ENCODE data around the gene SMC1A. TPM values are rescaled to one million over a fixed set of nuclear protein-coding genes. Genes with fewer than 3 reads are reported as not detected.

Gene SMC1A
- total RNA-seq, 4 donors from 2014 or later = 32.8 to 52.0 (median 36.5) TPM

- Histone ChIP-seq H3K27ac (replicated peaks in 1 of 4) (no peak overlapping the region), H3K27me3 (no peaks in the 10 kb centered on the region), H3K36me3 (no peaks in the 10 kb centered on the region), H3K4me3 (no peak overlapping the region), H3K4me1 (peaks cover 3 to 34% (median 26%) of the 10 kb centered on the region in 4 donors), H3K9me3 (no peaks in the 10 kb centered on the region)
- 79% methylated on average over 1 of the region's 1 CpG for WGBS
- intact Hi-C loops (cut with DNase I) = no loop called here
- DNase-seq (ENCODE audit: extremely low spot score) = no peak
- TF ChIP-seq CTCF (IDR thresholded peaks at IDR 0.05) = no peak
- TF ChIP-seq EP300 (IDR thresholded peaks at IDR 0.05) = no peak
- TF ChIP-seq POLR2A (IDR thresholded peaks at IDR 0.05; ENCODE audit: low read depth) = no peak
- TF ChIP-seq POLR2AphosphoS5 (IDR thresholded peaks at IDR 0.05) = no peak
These were observed 16.4 kb upstream of the SMC1A start for GRCh38 chrX:53438832-53439230.

- DNase-seq (ENCODE audit: extremely low spot score) = no peak
- intact Hi-C loops (cut with DNase I) = no loop called here
- no peak for TF ChIP-seq EP300 (IDR thresholded peaks at IDR 0.05)
- no peak for TF ChIP-seq POLR2A (IDR thresholded peaks at IDR 0.05; ENCODE audit: low read depth)
- TF ChIP-seq POLR2AphosphoS5 (IDR thresholded peaks at IDR 0.05) = no peak
- no peak for TF ChIP-seq CTCF (IDR thresholded peaks at IDR 0.05)
- Histone ChIP-seq H3K36me3 (no peaks in the 10 kb centered on the region), H3K9me3 (no peaks in the 10 kb centered on the region), H3K4me3 (no peak overlapping the region), H3K27ac (replicated peaks in 1 of 4) (no peak overlapping the region), H3K4me1 (peaks cover 8 to 39% (median 31%) of the 10 kb centered on the region in 4 donors), H3K27me3 (no peaks in the 10 kb centered on the region)
- WGBS = 55% methylated on average over 5 of the region's 5 CpGs
These were observed 15.8 kb upstream of the SMC1A start for GRCh38 chrX:53438174-53438831.

GRCh38 chrX:53437206-53437605 is 14.8 kb upstream of the SMC1A start:
- Histone ChIP-seq H3K9me3 (no peaks in the 10 kb centered on the region), H3K4me3 (no peak overlapping the region), H3K27me3 (no peaks in the 10 kb centered on the region), H3K36me3 (peaks cover 0 to 5% (median 3%) of the 10 kb centered on the region in 4 donors), H3K27ac (replicated peaks in 1 of 4) (no peak overlapping the region), H3K4me1 (peaks cover 8 to 45% (median 32%) of the 10 kb centered on the region in 4 donors)
- TF ChIP-seq CTCF (IDR thresholded peaks at IDR 0.05) (no peak), POLR2A (IDR thresholded peaks at IDR 0.05; ENCODE audit: low read depth) (no peak), EP300 (IDR thresholded peaks at IDR 0.05) (no peak), POLR2AphosphoS5 (IDR thresholded peaks at IDR 0.05) (no peak)
- intact Hi-C loops (cut with DNase I) = no loop called here
- no peak for DNase-seq (ENCODE audit: extremely low spot score)
- WGBS = 68% methylated on average over 2 of the region's 2 CpGs

- H3K4me1 ChIP-seq = peaks cover 6 to 33% (median 21%) of the 10 kb centered on the region in 4 donors
- intact Hi-C loops (cut with DNase I) = no loop called here
- no peak for DNase-seq (ENCODE audit: extremely low spot score)
- WGBS = 13% methylated on average over 4 of the region's 4 CpGs
- peaks cover 0 to 18% (median 15%) of the 10 kb centered on the region in 4 donors for H3K36me3 ChIP-seq
- no peak overlapping the region for H3K27ac ChIP-seq (replicated peaks in 1 of 4)
- H3K4me3 ChIP-seq = no peak overlapping the region
- H3K27me3 ChIP-seq = no peaks in the 10 kb centered on the region
- H3K9me3 ChIP-seq = no peaks in the 10 kb centered on the region
- TF ChIP-seq EP300 (IDR thresholded peaks at IDR 0.05) (no peak), POLR2AphosphoS5 (IDR thresholded peaks at IDR 0.05) (peak in 1 of 2 donors; percentile 49), POLR2A (IDR thresholded peaks at IDR 0.05; ENCODE audit: low read depth) (no peak), CTCF (IDR thresholded peaks at IDR 0.05) (peak; percentile 74 to 77 (median 77))
These were observed 13.5 kb upstream of the SMC1A start for GRCh38 chrX:53435997-53436396.

Measured in esophagus muscularis mucosa (tissue), 4 donors.